ENCODE data around the gene KDM2A. TPM values are rescaled to one million over a fixed set of nuclear protein-coding genes. Genes with fewer than 3 reads are reported as not detected.

Gene KDM2A
- total RNA-seq, 1 experiment from 2014 or later = 50.4 TPM

DNA sequence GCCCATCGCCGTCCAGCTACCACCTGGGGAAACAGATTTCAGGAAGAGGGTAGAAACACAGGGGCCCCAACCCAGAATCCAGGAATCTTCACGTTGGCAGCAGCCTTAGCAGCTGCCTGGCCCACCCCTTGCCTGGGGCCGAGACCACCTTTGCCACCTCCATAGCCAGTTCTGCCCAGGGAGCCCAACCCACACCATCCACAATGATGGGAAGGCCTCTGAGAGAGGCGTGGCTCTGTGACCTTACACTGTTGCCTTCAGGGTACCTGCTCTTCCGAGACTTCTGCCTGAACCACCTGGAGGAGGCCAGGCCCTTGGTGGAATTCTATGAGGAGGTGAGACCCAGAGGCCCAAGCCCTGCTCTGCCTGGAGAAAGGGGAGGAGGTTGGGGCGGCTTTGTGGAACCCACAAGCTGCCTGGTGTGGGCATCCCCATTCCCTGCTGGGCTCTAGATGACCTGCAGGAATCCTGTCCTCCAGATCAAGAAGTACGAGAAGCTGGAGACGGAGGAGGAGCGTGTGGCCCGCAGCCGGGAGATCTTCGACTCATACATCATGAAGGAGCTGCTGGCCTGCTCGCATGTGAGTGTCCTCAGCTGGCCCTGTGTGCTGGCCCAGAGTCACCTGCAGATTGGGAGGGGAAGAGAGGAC, 160.0 kb downstream of the KDM2A start:
- no TSS peak for BruUV-seq (replicated peaks)
- H4K20me1 ChIP-seq (ENCODE audit: insufficient read depth) = no peaks in the 10 kb centered on the region
- RAD21 ChIA-PET (ENCODE audit: low non-redundant PET in 1 of 2, low total read pairs in 2 of 2, uncharacterized antibody in 2 of 2, unreplicated experiment in 2 of 2) = no interaction called here

More for the DNA sequence above, 160.0 kb downstream of the KDM2A start:
- TF ChIP-seq, protein P1, sequence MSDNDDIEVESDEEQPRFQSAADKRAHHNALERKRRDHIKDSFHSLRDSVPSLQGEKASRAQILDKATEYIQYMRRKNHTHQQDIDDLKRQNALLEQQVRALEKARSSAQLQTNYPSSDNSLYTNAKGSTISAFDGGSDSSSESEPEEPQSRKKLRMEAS (IDR thresholded peaks at IDR 0.05) = no peak
- TF ChIP-seq TCF7L2 (IDR thresholded peaks at IDR 0.05; ENCODE audit: borderline replicate concordance, extremely low read depth, insufficient read depth, insufficient read length) = no peak
- no peak for TF ChIP-seq EZH2phosphoT487 (IDR thresholded peaks at IDR 0.05; ENCODE audit: borderline replicate concordance)
- TF ChIP-seq ZNF274 (IDR thresholded peaks at IDR 0.05; ENCODE audit: low read depth, low read length) = no peak
- no peak for TF ChIP-seq CBX3 (IDR thresholded peaks at IDR 0.05; ENCODE audit: low read depth)
- TF ChIP-seq JUND (IDR thresholded peaks at IDR 0.05) = no peak
- TF ChIP-seq SP1 (IDR thresholded peaks at IDR 0.05; ENCODE audit: low read depth) = no peak
- TF ChIP-seq, protein P2, sequence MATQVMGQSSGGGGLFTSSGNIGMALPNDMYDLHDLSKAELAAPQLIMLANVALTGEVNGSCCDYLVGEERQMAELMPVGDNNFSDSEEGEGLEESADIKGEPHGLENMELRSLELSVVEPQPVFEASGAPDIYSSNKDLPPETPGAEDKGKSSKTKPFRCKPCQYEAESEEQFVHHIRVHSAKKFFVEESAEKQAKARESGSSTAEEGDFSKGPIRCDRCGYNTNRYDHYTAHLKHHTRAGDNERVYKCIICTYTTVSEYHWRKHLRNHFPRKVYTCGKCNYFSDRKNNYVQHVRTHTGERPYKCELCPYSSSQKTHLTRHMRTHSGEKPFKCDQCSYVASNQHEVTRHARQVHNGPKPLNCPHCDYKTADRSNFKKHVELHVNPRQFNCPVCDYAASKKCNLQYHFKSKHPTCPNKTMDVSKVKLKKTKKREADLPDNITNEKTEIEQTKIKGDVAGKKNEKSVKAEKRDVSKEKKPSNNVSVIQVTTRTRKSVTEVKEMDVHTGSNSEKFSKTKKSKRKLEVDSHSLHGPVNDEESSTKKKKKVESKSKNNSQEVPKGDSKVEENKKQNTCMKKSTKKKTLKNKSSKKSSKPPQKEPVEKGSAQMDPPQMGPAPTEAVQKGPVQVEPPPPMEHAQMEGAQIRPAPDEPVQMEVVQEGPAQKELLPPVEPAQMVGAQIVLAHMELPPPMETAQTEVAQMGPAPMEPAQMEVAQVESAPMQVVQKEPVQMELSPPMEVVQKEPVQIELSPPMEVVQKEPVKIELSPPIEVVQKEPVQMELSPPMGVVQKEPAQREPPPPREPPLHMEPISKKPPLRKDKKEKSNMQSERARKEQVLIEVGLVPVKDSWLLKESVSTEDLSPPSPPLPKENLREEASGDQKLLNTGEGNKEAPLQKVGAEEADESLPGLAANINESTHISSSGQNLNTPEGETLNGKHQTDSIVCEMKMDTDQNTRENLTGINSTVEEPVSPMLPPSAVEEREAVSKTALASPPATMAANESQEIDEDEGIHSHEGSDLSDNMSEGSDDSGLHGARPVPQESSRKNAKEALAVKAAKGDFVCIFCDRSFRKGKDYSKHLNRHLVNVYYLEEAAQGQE (IDR thresholded peaks at IDR 0.05; ENCODE audit: low read depth) = no peak
- no peak for TF ChIP-seq CEBPB (IDR thresholded peaks at IDR 0.05; ENCODE audit: low read depth)
- TF ChIP-seq ELF1 (IDR thresholded peaks at IDR 0.05; ENCODE audit: borderline replicate concordance, low read depth) = no peak
- TF ChIP-seq SRF (IDR thresholded peaks at IDR 0.05; ENCODE audit: low read depth) = no peak
- no peak for TF ChIP-seq EZH2 (IDR thresholded peaks at IDR 0.05)
- TF ChIP-seq SIN3A (IDR thresholded peaks at IDR 0.05; ENCODE audit: low read depth) = no peak
- no peak overlapping the region for H3K4me2 ChIP-seq (ENCODE audit: low read length)
- H2AFZ ChIP-seq (ENCODE audit: low read depth, low read length, poor library complexity, severe bottlenecking) = no peak overlapping the region
- no peaks in the 10 kb centered on the region for H3K9me3 ChIP-seq (ENCODE audit: control insufficient read depth in 1 of 2, insufficient read depth in 1 of 2, low read depth in 1 of 2, low read length in 2 of 2)
- H3K36me3 ChIP-seq (ENCODE audit: control insufficient read depth in 1 of 2, insufficient read depth in 2 of 2, low read length in 2 of 2) = peaks cover 21 to 41% of the 10 kb centered on the region in 2 experiments
- CTCF ChIA-PET = no interaction called here
- no peaks in the 10 kb centered on the region for H3K9me2 ChIP-seq (ENCODE audit: insufficient read depth)
- ATAC-seq = no peak
- H3K79me2 ChIP-seq (ENCODE audit: insufficient read depth, low read length) = peaks cover 44% of the 10 kb centered on the region
- no peak overlapping the region for H3K9ac ChIP-seq (ENCODE audit: low read length)
- no peak overlapping the region for H3K27ac ChIP-seq (ENCODE audit: low read depth, low read length)
- POLR2A ChIA-PET = no interaction called here
- intact Hi-C loops (cut with micrococcal nuclease) = no loop called here
- H3K4me1 ChIP-seq (ENCODE audit: control insufficient read depth in 1 of 2, insufficient read depth in 2 of 2, low read length in 2 of 2) = peaks cover 4 to 19% of the 10 kb centered on the region in 2 experiments
- no peaks in the 10 kb centered on the region for H3K27me3 ChIP-seq (ENCODE audit: insufficient read depth, low read length)
- no peak overlapping the region for H3K4me3 ChIP-seq (replicated peaks in 1 of 2; ENCODE audit: low read depth in 1 of 2, low read length in 2 of 2)
- DNase-seq (ENCODE audit: low read depth, low spot score) = no peak

Data from HCT116 (cell line).